DMS53 treated with DMSO at 0.1 percent for 48 hours (cell line): ENCODE data around the gene STEAP3.

Experiments used
- DNase-seq: peaks from one replicate; lab custom pipeline; 2025; ENCODE audit not compliant: unreplicated experiment; lab: John Stamatoyannopoulos, UW

Gene STEAP3

DNA sequence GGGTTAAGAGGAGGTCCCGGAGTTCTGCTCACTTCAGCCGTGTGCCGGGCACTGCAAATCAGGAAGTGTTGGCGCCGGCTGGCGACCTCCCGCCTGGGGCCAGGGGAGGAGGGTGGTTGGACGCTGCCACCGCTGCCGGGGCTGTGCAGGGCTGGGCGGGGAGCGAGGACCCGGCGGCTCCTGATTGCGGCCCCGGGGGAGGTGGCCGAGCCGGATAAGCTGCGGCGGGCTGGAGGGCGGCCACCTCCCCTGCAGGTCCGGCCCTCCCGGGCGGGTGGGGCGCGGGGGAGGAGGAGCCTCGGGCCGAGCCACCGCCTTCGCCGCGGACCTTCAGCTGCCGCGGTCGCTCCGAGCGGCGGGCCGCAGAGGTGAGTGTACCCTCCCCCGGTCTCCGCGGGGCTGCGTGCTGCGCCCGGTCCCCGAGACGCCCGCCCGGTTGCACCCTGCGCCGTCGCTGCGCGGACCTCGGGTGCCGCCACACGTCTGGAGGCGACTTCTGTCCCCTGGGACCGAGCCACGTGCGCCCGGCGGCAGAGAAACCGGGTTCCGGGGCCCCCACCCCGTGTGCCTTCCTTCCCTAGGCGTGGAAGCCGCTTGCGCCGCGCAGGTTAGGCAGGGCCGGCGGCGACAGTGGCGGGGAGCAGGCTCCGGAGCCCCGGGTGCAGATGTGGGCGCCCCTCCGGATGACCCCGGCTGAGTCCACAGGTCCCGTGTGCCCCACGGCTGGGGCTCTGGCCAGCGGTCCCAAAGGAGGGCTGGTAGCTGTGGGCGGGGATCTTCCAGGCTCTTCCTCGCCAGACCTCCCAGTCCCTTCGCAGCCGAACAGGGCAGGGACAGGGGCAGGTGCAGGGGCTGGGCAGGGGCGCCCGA, at the start of gene STEAP3:
TSS of gene STEAP3 (plus strand) at position 314 of the 870 bp plus-strand sequence. CDS start 7,179 bp downstream, outside the sequence.
- peak; percentile 66 for DNase-seq

DNA sequence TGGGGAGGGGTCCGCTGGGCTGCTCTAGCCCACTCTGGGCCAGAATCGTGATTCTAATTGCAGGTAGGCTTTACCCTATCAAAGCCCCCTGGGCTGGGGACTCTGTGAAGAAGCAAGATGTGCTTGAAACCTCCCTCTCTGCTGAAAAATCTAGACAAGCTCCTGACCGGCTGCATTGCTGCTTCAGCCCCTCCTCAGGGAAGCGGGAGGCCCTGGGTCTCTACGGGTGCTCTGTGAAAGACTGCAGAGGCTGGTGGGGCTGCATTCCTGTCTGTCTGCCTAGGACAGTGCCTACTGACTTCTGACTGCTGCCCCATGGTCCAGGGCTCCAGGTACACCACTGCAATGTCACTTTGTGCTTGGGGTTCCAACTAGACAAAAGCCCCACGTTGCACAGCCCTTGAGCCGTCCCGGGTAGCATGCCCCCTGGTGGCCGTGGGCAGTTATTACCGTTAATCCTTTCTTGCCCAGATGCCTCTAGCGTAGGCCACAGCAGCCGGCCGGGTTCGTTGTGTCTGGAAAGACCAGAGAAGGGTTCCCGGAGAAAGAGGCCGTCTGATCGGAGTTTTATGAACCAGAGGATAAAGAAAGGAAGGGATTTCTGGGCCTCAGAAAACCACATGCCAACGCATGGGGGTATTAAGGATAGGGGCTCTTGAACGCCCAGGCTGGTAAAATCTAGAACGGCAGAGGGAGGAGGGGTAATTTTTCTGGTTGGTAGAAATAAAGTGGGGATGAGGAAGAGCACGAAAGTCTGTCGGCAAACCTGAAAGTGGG, 49.2 kb upstream of the STEAP3 start:
- peak; percentile 44 for DNase-seq

GRCh38 chr2:119174993-119175347, 48.7 kb upstream of the STEAP3 start:
- no peak for DNase-seq

- no peak for DNase-seq
Observed at GRCh38 chr2:119175517-119175916, 48.1 kb upstream of the STEAP3 start.

- DNase-seq = no peak
Observed at GRCh38 chr2:119177171-119177837, 46.3 kb upstream of the STEAP3 start.

DNA sequence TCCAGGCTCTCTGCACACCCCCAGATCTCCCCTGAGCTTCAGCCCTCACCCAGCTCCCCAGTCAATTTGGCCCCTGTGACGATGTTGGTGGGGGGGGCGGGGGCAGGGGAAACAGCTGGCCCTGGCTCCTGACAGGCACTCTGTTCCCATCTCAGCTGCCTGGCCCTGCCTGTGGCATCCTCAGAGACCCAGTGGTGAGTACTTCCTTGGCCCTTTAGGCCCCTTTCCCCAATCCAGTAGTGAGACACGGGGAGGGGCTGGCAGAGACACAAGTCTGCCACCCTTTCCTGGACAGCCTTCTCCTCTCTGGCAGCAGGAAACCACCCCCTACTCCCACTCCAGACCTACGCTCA, 45.8 kb upstream of the STEAP3 start:
- no peak for DNase-seq

GRCh38 chr2:119178776-119179175, 44.9 kb upstream of the STEAP3 start:
- no peak for DNase-seq

DNA sequence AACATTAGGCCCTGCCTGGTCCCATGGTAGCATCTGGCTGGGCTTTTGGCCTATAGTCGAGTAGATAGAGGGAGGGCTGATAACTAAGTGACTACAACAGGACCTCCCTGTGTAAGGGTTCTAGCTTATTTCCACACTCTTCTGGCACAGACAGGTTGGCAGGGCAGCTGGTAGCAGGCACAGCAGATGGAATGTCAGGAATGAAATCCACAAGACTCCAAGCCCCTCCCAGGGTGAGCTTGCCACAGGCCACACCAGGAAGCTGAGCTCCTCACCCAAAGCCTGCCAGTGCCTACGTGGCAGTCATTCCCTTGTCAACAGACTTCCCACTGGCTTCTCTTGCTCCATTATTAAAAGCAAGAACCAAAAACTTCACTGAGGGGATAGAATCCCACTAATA, 44.4 kb upstream of the STEAP3 start:
- DNase-seq = no peak

DNA sequence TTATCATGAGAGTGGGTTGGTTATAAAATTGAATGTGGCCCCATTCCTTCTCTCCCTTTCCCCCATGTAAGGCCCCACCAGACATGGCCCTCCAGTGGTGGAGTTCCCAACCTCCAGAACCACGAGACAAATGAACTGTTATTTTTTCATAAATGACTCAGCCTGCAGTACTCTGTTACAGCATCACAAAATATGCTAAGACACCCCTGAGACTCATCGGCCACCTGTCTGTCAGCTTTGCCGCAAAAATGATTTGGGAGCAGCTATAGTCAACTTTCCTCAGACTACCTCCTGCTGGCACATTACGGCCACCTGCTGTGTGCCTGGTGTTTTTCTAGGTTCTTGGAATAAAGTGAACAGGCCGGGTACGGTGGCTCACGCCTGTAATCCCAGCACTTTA, 43.6 kb upstream of the STEAP3 start:
- no peak for DNase-seq

DNA sequence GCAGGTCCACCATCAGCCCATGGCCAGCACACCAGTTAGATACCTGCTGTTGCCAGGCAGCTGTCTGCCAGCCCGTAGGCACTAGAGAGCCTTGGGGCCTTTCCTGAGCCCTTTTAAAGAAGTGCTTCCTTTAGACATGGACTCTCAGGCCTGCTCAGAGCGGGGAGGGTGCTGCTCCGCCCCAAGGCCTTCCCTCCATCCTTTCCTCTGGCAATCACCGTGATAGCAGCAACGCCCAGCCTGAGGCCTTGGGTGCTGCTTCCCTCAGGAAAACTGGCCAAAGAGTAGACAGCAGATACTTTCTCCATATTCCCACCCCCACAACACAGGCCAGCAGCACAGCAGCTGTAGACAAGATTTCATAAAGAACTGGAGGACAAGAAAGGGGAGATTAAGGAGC, 42.7 kb upstream of the STEAP3 start:
- DNase-seq = no peak

- no peak for DNase-seq
Observed at GRCh38 chr2:119181391-119181790, 42.2 kb upstream of the STEAP3 start.

DNA sequence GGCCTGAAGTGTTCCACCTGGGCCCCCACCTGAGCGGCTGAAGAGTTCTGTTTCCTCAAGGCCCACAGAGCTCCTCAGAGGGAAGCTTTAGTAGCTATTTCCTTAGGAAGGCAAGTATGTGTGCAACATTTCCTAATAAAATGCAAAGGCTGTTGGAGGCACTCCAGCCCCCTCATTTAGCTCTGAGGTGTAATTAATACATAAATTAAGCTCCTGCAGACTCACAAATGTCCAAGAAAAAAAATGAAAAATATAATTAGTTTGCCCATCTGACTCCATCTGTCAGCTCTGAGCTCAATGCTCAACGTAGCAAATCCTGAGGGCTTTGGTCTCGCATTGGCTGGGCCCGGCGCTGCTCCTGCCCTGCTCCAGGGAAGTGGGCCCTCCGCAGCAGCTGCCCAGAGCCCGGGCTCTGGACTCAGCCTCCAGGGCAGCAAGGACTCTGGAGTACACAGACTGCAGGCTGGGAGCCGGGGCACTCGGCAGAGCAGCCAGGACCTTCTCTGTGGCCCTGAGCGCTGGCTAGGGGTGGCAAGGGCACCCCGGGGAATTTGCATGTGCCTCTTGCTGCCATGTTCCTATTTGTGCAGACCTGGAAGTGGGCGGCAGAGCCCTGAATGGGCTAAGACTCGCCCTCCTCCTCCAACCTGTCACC, 41.7 kb upstream of the STEAP3 start:
- DNase-seq = no peak

GRCh38 chr2:119184512-119184911, 39.1 kb upstream of the STEAP3 start:
- DNase-seq = no peak

DNA sequence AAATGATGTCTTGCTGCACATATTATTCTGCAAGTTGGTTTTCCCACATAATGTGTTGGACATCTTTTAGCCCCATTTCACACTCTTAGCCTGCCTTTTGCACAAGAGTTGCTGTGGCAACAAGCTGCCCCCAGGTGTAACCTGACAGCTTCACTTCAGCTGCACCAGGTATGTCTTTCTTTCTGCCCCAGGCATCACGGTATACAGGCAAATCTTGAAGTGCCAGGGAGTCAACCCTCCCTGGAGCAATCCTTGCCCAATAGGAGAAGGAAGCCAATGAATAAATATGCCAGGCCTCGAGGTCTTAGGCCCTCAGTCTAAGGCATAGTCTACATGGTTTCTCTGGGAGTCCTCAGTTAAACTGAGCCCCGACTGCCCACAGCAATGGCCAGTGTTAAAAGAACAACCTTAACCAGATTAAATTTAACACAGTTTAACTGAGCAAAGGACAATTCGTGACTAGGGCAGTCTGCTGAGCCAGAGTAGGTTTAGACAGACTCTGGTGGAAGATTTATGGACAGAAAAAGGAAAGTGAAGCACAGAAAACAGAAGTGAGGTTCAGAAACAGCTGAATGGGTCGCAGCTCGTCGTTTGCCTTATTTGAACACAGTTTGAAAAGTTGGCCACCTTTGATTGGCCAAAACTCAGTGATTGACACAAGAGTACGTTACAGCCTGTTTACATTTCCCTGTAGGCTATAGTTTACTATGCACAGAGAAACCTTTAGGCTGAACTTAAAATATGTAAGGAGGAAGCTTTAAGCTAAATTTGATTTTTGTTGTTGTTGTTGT, 33.1 kb upstream of the STEAP3 start:
- no peak for DNase-seq

- DNase-seq = no peak
Observed at GRCh38 chr2:119192893-119193292, 30.7 kb upstream of the STEAP3 start.

- DNase-seq = no peak
Observed at GRCh38 chr2:119195001-119195400, 28.6 kb upstream of the STEAP3 start.

- no peak for DNase-seq
Observed at GRCh38 chr2:119195887-119196286, 27.7 kb upstream of the STEAP3 start.

- DNase-seq = no peak
Observed at GRCh38 chr2:119196301-119197125, 27.1 kb upstream of the STEAP3 start.

DNA sequence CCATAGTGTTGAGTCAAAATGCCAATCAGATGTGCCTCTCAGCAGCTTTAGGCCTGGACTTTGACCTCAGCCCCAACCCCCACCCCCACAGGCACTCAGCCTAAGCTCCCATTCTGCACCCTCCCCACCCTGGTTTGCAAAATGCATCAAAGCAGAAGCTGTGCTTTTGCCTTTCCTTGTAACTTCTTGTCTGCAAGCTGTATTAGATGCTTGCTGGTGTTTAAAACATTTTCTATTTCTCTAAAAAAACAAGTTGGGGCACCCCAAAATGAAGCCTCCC, 26.6 kb upstream of the STEAP3 start:
- no peak for DNase-seq
